K562 (cell line): Measurements from ENCODE around the gene HOXA1. TPM values are rescaled to one million over a fixed set of nuclear protein-coding genes. Genes with fewer than 3 reads are reported as not detected.

ENCODE experiments used
- ATAC-seq: fragments of 200-7000 bp; cut with Tn5 transposase; 3 replicates; pipeline ENCODE4 v1.9.1; 2020; ENCODE audit warnings: moderate library complexity
- BruUV-seq: library from RNA; stranded (reverse); fragments of 400-500 nt; replicated peaks from 2 replicates; lab custom pipeline; 2021; lab: Mats Ljungman, UMichigan
- CTCF ChIA-PET: fragments of 300-600 bp; formaldehyde crosslinking; extraction: SDS; loops from one replicate; lab custom pipeline; 2021; ENCODE audit warnings: low intra/inter-chr PET ratio; lab: Yijun Ruan, JAX
- POLR2A ChIA-PET: fragments of 300-600, 350-650 bp; sonication (Branson Sonifier 250); formaldehyde crosslinking; extraction: SDS; loops from one replicate; lab custom pipeline; 2021; ENCODE audit warnings: antibody characterized with exemption, inconsistent platforms; lab: Yijun Ruan, JAX
- DNase-seq, 4 experiments: peaks; one replicate each; pipeline versions ENCODE4 v3.0.0 to v3.0.0-alpha.2; 2011 to 2018; ENCODE audit warnings: low spot score in 3 of 4, mixed read lengths in 3 of 4; ENCODE audit errors: extremely low read depth in 1 of 4
- FAIRE-seq: peaks from 2 replicates; lab custom pipeline; 2011; peaks lifted over from hg19 to GRCh38; lab: Jason Lieb, UNC
- H2AFZ ChIP-seq: 2 replicates; pipeline ENCODE4 v1.6.0; 2011; ENCODE audit warnings: low read depth, low read length, control low read depth, inconsistent platforms
- H3K27ac ChIP-seq: fragments of 200-600 bp; 3 replicates; pipeline ENCODE4 v1.8.0; 2011; ENCODE audit warnings: low read depth, mild to moderate bottlenecking, control low read depth, inconsistent platforms, low read length, moderate library complexity, mixed read lengths; ENCODE audit errors: extremely low read depth
- H3K27me3 ChIP-seq, 2 experiments: fragments of 300-600 bp in 1 of 2; 2 replicates in 1 of 2; 3 replicates in 1 of 2; pipeline versions ENCODE4 v1.6.0 to v1.8.0; 2011; ENCODE audit warnings: inconsistent platforms in 2 of 2, low read length in 2 of 2, mild to moderate bottlenecking in 1 of 2, mixed read lengths in 1 of 2, moderate library complexity in 1 of 2; ENCODE audit not compliant: control insufficient read depth in 2 of 2, insufficient read depth in 2 of 2
- H3K36me3 ChIP-seq: fragments of 300-600 bp; 3 replicates; pipeline ENCODE4 v1.8.0; 2011; ENCODE audit warnings: mild to moderate bottlenecking, low read length, inconsistent platforms; ENCODE audit not compliant: control insufficient read depth, insufficient read depth
- H3K4me1 ChIP-seq, 2 experiments: fragments of 200-600 bp in 1 of 2; replicated peaks in 1 of 2; 2 replicates in 1 of 2; 3 replicates in 1 of 2; pipeline versions ENCODE4 v1.5.1 to v1.8.0; 2011; ENCODE audit warnings: inconsistent platforms in 2 of 2, low read length in 2 of 2, mild to moderate bottlenecking in 1 of 2, mixed read lengths in 1 of 2, moderate library complexity in 1 of 2; ENCODE audit not compliant: control insufficient read depth in 2 of 2, insufficient read depth in 2 of 2
- H3K4me2 ChIP-seq: 2 replicates; pipeline ENCODE4 v1.6.1; 2011; ENCODE audit warnings: low read length, control low read depth, inconsistent platforms, mixed read lengths; ENCODE audit not compliant: insufficient read depth
- H3K4me3 ChIP-seq: fragments of 200-600 bp; sonication (generic), shearing (Covaris generic); 2 replicates; pipeline ENCODE4 v1.5.1; 2016; ENCODE audit warnings: control low read depth, inconsistent platforms
- H3K79me2 ChIP-seq: fragments of 200-600 bp; 3 replicates; pipeline ENCODE4 v1.8.0; 2011; ENCODE audit warnings: low read length, inconsistent platforms; ENCODE audit not compliant: control insufficient read depth, insufficient read depth
- H3K9ac ChIP-seq, 2 experiments: 2 replicates each; pipeline versions ENCODE4 v1.6.0 to v1.6.1; 2011; ENCODE audit warnings: low read depth in 2 of 2, low read length in 2 of 2, control low read depth in 1 of 2, inconsistent platforms in 1 of 2, mild to moderate bottlenecking in 1 of 2, mixed read lengths in 1 of 2; ENCODE audit not compliant: insufficient read depth in 1 of 2
- H3K9me1 ChIP-seq: one replicate; pipeline ENCODE4 v1.6.0; 2011; ENCODE audit warnings: inconsistent platforms, mild to moderate bottlenecking, low read length, moderate library complexity; ENCODE audit not compliant: control insufficient read depth, insufficient read depth
- H3K9me3 ChIP-seq: replicated peaks from 2 replicates; pipeline ENCODE4 v1.5.1; 2011; ENCODE audit warnings: low read depth, low read length, inconsistent platforms; ENCODE audit not compliant: control insufficient read depth, insufficient read depth
- H4K20me1 ChIP-seq: replicated peaks from 2 replicates; pipeline ENCODE4 v1.6.1; 2011; ENCODE audit warnings: low read length, inconsistent platforms, mixed read lengths; ENCODE audit not compliant: control insufficient read depth, insufficient read depth
- E2F6 ChIP-seq, 2 experiments: IDR thresholded peaks; 2 replicates each; pipeline ENCODE4 v1.6.1; 2011; ENCODE audit warnings: borderline replicate concordance in 1 of 2, control low read depth in 1 of 2, low read depth in 1 of 2, low read length in 1 of 2, mild to moderate bottlenecking in 1 of 2, mixed read lengths in 1 of 2, moderate library complexity in 1 of 2; ENCODE audit not compliant: insufficient read depth in 1 of 2, insufficient read length in 1 of 2, poor library complexity in 1 of 2, severe bottlenecking in 1 of 2; ENCODE audit errors: extremely low read depth in 1 of 2
- POLR2A ChIP-seq: fragments of 450-650 bp; conservative IDR thresholded peaks from 2 replicates; pipeline ENCODE4 v1.6.1; 2016
- RBM14 ChIP-seq: fragments of 200-400 bp; formaldehyde crosslinking; IDR thresholded peaks from 2 replicates; pipeline ENCODE4 v1.6.1; 2018; ENCODE audit warnings: low read depth, mild to moderate bottlenecking, low read length, moderate library complexity, borderline replicate concordance; ENCODE audit not compliant: insufficient read depth
- ZNF280A ChIP-seq: fragments of 450-650 bp; IDR thresholded peaks from 2 replicates; pipeline ENCODE4 v1.6.1; 2018; ENCODE audit warnings: mild to moderate bottlenecking, low read depth; ENCODE audit not compliant: partially characterized antibody
- WGBS: fragments of 100-300 bp; shearing (Covaris generic); methylation state at CpG from one replicate; pipeline ENCODE4 v1.1.6; 2016; ENCODE audit warnings: low coverage, mixed read lengths; ENCODE audit not compliant: insufficient coverage; ENCODE audit errors: missing lambda C conversion rate; 5-methylcytosine and 5-hydroxymethylcytosine counted together
- in situ Hi-C: fragments of 300-500 bp; cut with MboI; formaldehyde crosslinking; loops from 4 replicates; pipeline ENCODE4 v1.15.0; 2018; ENCODE audit warnings: inconsistent platforms, mixed read lengths
- intact Hi-C: fragments of 100-400 bp; cut with micrococcal nuclease; formaldehyde crosslinking; loops from 2 replicates; pipeline ENCODE4 v1.14.2; 2022
- polyA plus RNA-seq, 8 experiments: library from polyadenylated mRNA; depleted of rRNA in 4 of 8; stranded (reverse) in 5 of 8; unstranded in 3 of 8; fragments of >200 nt; fragmentation: Nextera tagmentation in 2 of 8; fragmentation: Illumina TruSeq in 1 of 8; extraction: Ambion mirVana in 2 of 8; extraction: Trizol in 1 of 8; gene quantifications; 2 replicates each; pipeline versions ENCODE4 v1.2.1 to v1.2.3, GENCODE V29; 2011 to 2014; ENCODE audit warnings: inconsistent platforms in 1 of 8, missing spikeins in 1 of 8
- total RNA-seq, 7 experiments: library from RNA; depleted of rRNA in 6 of 7; stranded (reverse); fragments of >200 nt in 6 of 7; fragmentation: Illumina TruSeq in 2 of 7; extraction: Trizol in 2 of 7; gene quantifications; 2 replicates each; pipeline versions ENCODE4 v1.2.1 to v1.2.3, GENCODE V29; 2011 to 2021; ENCODE audit warnings: low replicate concordance in 1 of 7

The HOXA1 gene
- total and polyA plus RNA-seq, 9 of the 15 experiments (the other 6 are each of a cell fraction or from before 2014, with no cell fraction given), result 0.03 to 0.63 (median 0.09) TPM; not detected in 4

- Histone ChIP-seq H3K79me2 (no peaks in the 10 kb centered on the region), H3K36me3 (no peaks in the 10 kb centered on the region), H3K4me1 (no peaks in the 10 kb centered on the region), H3K27ac (no peak overlapping the region), H3K4me2 (no peak overlapping the region), H3K4me3 (no peak overlapping the region), H3K9ac (no peak overlapping the region), H4K20me1 (no peaks in the 10 kb centered on the region; the same call in 1 of the 2 replicates), H3K27me3 (peaks cover 30 to 71% of the 10 kb centered on the region in 2 experiments), H2AFZ (no peak overlapping the region), H3K9me1 (no peaks in the 10 kb centered on the region), H3K9me3 (no peaks in the 10 kb centered on the region)
- in situ Hi-C loops (no loop called here), intact Hi-C loops (no loop called here)
- ATAC-seq (no peak), DNase-seq (no peak), FAIRE-seq (no peak)
- CTCF ChIA-PET, result no interaction called here
- WGBS, result 6% methylated on average over 4 of the region's 7 CpGs
- BruUV-seq, result no TSS peak
- TF ChIP-seq RBM14 (no peak), E2F6 (IDR thresholded peaks at IDR 0.05; ENCODE audit: borderline replicate concordance in 1 of 2, extremely low read depth in 1 of 2, insufficient read depth in 1 of 2, insufficient read length in 1 of 2, low read depth in 1 of 2, low read length in 1 of 2, poor library complexity in 1 of 2, severe bottlenecking in 1 of 2) (no peak), POLR2A (no peak), ZNF280A (no peak)
- POLR2A ChIA-PET, result interaction anchor here (1.1 kb wide), 1 partner anchor 17 kb away, joined by 3 read pairs; no protein-coding TSS in a partner anchor
These were observed 25.9 kb upstream of the HOXA1 start for GRCh38 chr7:27121684-27122076.
